Vagina (tissue), 2 donors: ENCODE measurements around the gene PCSK6. TPM values are rescaled to one million over a fixed set of nuclear protein-coding genes. Genes with fewer than 3 reads are reported as not detected.

Experiments used
- DNase-seq, 2 donors: peaks; one replicate each; pipeline ENCODE4 v3.0.0-alpha.2; 2017; ENCODE audit errors: extremely low spot score in 2 of 2
- H3K27ac ChIP-seq: fragments of 200-600 bp; sonication (generic); one replicate; pipeline ENCODE4 v1.5.1; 2019
- H3K27me3 ChIP-seq: fragments of 200-600 bp; sonication (generic); one replicate; pipeline ENCODE4 v1.5.1; 2019
- H3K36me3 ChIP-seq, 2 donors: fragments of 200-600 bp; sonication (generic); one replicate each; pipeline ENCODE4 v1.5.1; 2017 to 2019
- H3K4me1 ChIP-seq: fragments of 200-600 bp; sonication (generic); one replicate; pipeline ENCODE4 v1.5.1; 2019
- H3K4me3 ChIP-seq, 2 donors: fragments of 200-600 bp; sonication (generic); 1 replicate in 1 of 2; 2 replicates in 1 of 2; pipeline ENCODE4 v1.5.1; 2016 to 2019
- H3K9me3 ChIP-seq: fragments of 200-600 bp; sonication (generic); one replicate; pipeline ENCODE4 v1.5.1; 2019
- POLR2A ChIP-seq, 2 donors: fragments of 450-650 bp; IDR thresholded peaks; one replicate each; pipeline ENCODE4 v1.6.1; 2017; ENCODE audit warnings: antibody characterized with exemption in 2 of 2, mild to moderate bottlenecking in 2 of 2, moderate library complexity in 2 of 2
- POLR2AphosphoS5 ChIP-seq, 2 donors: sonication (generic); formaldehyde crosslinking; IDR thresholded peaks; one replicate each; pipeline ENCODE4 v1.9.0; 2017; ENCODE audit warnings: antibody characterized with exemption in 2 of 2, mild to moderate bottlenecking in 2 of 2, low read depth in 1 of 2; ENCODE audit not compliant: insufficient read depth in 1 of 2
- intact Hi-C: fragments of 100-400 bp; cut with DNase I; formaldehyde crosslinking; loops from one replicate; pipeline ENCODE4 v1.15.1; 2023
- total RNA-seq: library from RNA; depleted of rRNA; stranded (reverse); fragments of >200 nt; gene quantifications from one replicate; pipeline ENCODE4 v1.2.3, GENCODE V29; 2016
- TF ChIP-seq, protein P1 (sequence below), 3 experiments: fragments of 450-650 bp in 2 of 3; fragments of 200-600 bp in 1 of 3; sonication (generic) in 1 of 3; IDR thresholded peaks; one replicate each; pipeline ENCODE4 v1.5.1; 2017 to 2019; ENCODE audit warnings: antibody characterized with exemption in 3 of 3, mild to moderate bottlenecking in 2 of 3, moderate library complexity in 2 of 3

The PCSK6 gene
- total RNA-seq, 1 donor from 2014 or later: 7.4 TPM

- H3K9me3 ChIP-seq: no peaks in the 10 kb centered on the region
- H3K4me1 ChIP-seq: peaks cover 16% of the 10 kb centered on the region
- H3K27ac ChIP-seq: no peak overlapping the region
- no peak for DNase-seq
- H3K36me3 ChIP-seq: no peaks in the 10 kb centered on the region
- TF ChIP-seq POLR2A (IDR thresholded peaks at IDR 0.05): no peak
- no peak for TF ChIP-seq POLR2AphosphoS5 (IDR thresholded peaks at IDR 0.05; ENCODE audit: insufficient read depth in 1 of 2, low read depth in 1 of 2)
- TF ChIP-seq, protein P1, sequence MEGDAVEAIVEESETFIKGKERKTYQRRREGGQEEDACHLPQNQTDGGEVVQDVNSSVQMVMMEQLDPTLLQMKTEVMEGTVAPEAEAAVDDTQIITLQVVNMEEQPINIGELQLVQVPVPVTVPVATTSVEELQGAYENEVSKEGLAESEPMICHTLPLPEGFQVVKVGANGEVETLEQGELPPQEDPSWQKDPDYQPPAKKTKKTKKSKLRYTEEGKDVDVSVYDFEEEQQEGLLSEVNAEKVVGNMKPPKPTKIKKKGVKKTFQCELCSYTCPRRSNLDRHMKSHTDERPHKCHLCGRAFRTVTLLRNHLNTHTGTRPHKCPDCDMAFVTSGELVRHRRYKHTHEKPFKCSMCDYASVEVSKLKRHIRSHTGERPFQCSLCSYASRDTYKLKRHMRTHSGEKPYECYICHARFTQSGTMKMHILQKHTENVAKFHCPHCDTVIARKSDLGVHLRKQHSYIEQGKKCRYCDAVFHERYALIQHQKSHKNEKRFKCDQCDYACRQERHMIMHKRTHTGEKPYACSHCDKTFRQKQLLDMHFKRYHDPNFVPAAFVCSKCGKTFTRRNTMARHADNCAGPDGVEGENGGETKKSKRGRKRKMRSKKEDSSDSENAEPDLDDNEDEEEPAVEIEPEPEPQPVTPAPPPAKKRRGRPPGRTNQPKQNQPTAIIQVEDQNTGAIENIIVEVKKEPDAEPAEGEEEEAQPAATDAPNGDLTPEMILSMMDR (IDR thresholded peaks at IDR 0.05): no peak
- intact Hi-C loops: no loop called here
- no peaks in the 10 kb centered on the region for H3K27me3 ChIP-seq
- H3K4me3 ChIP-seq: no peak overlapping the region
Observed at GRCh38 chr15:101444015-101444414, 45.5 kb downstream of the PCSK6 start.

GRCh38 chr15:101442272-101442671 is 47.2 kb downstream of the PCSK6 start:
- DNase-seq: peak in 1 of 2 donors; percentile 56
- Histone ChIP-seq H3K36me3 (no peaks in the 10 kb centered on the region), H3K27ac (no peak overlapping the region), H3K9me3 (no peaks in the 10 kb centered on the region), H3K4me3 (no peak overlapping the region), H3K27me3 (no peaks in the 10 kb centered on the region), H3K4me1 (peaks cover 16% of the 10 kb centered on the region)
- intact Hi-C loops: no loop called here
- TF ChIP-seq, protein P1 (IDR thresholded peaks at IDR 0.05): no peak
- TF ChIP-seq POLR2A (IDR thresholded peaks at IDR 0.05): no peak
- no peak for TF ChIP-seq POLR2AphosphoS5 (IDR thresholded peaks at IDR 0.05; ENCODE audit: insufficient read depth in 1 of 2, low read depth in 1 of 2)

GRCh38 chr15:101441696-101442095 is 47.8 kb downstream of the PCSK6 start:
- Histone ChIP-seq H3K9me3 (no peaks in the 10 kb centered on the region), H3K27ac (no peak overlapping the region), H3K4me3 (no peak overlapping the region), H3K4me1 (peaks cover 16% of the 10 kb centered on the region), H3K36me3 (no peaks in the 10 kb centered on the region), H3K27me3 (no peaks in the 10 kb centered on the region)
- TF ChIP-seq, protein P1 (IDR thresholded peaks at IDR 0.05): no peak
- TF ChIP-seq POLR2A (IDR thresholded peaks at IDR 0.05): no peak
- TF ChIP-seq POLR2AphosphoS5 (IDR thresholded peaks at IDR 0.05; ENCODE audit: insufficient read depth in 1 of 2, low read depth in 1 of 2): no peak
- DNase-seq: peak in 1 of 2 donors; percentile 58
- intact Hi-C loops: no loop called here

DNA sequence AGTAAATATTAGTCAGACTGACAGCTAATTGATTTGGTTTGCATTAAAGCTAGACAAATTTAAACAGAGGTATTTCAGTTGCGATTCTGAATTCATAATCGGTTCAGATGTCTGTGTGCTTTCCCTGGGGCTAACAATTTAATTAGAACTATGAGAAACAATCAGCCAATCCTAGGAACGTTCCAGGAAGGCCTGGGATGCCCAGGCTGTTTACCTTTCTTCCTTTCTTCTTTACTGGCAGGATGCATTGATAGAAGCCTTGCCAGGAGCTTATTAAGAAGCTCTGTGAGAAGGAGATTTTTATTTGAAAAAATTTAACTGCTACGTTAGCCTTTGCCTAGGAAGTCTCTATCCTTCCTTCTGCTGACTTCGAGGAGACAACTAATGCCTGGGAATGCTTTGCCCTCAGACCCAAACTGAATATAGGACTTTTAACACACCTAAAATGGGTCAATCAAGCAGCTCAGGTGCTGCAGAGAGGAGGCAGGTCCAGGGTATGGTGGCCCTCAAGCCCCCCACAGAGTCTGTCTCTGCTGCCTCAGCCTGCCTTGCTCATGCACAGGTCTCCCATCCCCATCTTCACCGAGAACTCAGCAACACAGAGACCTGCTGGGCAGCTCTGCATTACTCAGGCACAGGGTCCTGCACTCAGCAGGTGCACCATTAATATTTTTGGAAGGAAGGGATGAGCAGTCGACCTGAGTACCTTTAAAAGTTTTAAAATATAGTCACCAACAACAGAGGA is 48.5 kb downstream of the PCSK6 start:
- no peaks in the 10 kb centered on the region for H3K36me3 ChIP-seq
- no peaks in the 10 kb centered on the region for H3K27me3 ChIP-seq
- no peaks in the 10 kb centered on the region for H3K9me3 ChIP-seq
- intact Hi-C loops: no loop called here
- no peak overlapping the region for H3K4me3 ChIP-seq
- TF ChIP-seq POLR2AphosphoS5 (IDR thresholded peaks at IDR 0.05; ENCODE audit: insufficient read depth in 1 of 2, low read depth in 1 of 2) (no peak), POLR2A (IDR thresholded peaks at IDR 0.05) (no peak)
- TF ChIP-seq, protein P1 (IDR thresholded peaks at IDR 0.05): no peak
- no peak overlapping the region for H3K27ac ChIP-seq
- DNase-seq: no peak
- peaks cover 9% of the 10 kb centered on the region for H3K4me1 ChIP-seq

GRCh38 chr15:101439920-101440319 is 49.6 kb downstream of the PCSK6 start:
- TF ChIP-seq POLR2AphosphoS5 (IDR thresholded peaks at IDR 0.05; ENCODE audit: insufficient read depth in 1 of 2, low read depth in 1 of 2) (no peak), POLR2A (IDR thresholded peaks at IDR 0.05) (no peak)
- TF ChIP-seq, protein P1 (IDR thresholded peaks at IDR 0.05): no peak
- Histone ChIP-seq H3K27ac (peak overlapping the region; percentile 57), H3K4me3 (peak overlapping the region; percentile 14 to 22), H3K4me1 (peaks cover 4% of the 10 kb centered on the region), H3K27me3 (no peaks in the 10 kb centered on the region), H3K36me3 (no peaks in the 10 kb centered on the region), H3K9me3 (no peaks in the 10 kb centered on the region)
- intact Hi-C loops: no loop called here
- peak in 1 of 2 donors; percentile 49 for DNase-seq
